DMS 273 (cell line): ENCODE data around the gene PSTPIP1.
A peak's percentile ranks its signal among the peaks of the same experiment; 100 is the strongest.

ENCODE experiments used
- DNase-seq: peaks from one replicate; lab custom pipeline; 2025; ENCODE audit not compliant: unreplicated experiment; lab: John Stamatoyannopoulos, UW

Gene PSTPIP1

DNA sequence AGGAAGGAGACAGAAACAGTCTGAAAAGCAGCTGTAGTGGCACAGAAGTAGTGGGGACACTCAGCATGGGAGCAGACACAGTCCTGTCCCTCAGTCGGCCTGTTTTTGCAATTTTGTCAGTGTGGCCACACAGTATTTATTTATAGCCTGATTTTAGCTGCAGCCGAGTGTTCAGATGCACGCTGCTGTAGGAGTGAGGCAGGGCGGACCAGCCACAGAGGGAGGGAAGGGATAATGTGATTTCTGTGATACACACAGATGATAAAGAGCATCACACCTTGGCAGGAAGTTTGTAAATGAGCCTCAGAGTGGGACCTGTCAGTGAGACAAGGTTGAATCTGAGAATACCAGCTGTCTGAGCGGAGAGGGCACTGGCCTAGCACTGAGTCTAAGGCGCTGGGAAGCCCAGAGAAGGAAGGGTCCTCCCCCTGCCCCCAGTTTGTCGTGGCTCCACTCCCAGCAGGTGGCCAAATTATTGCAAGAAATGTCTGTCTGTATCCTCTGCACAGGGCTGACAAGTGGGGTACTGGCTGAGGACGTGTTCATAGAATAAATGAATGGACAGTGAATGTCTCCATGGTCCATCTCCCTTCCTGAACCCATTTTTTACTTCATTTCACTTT lies 3.8 kb downstream of the PSTPIP1 start:
- no peak for DNase-seq

DNA sequence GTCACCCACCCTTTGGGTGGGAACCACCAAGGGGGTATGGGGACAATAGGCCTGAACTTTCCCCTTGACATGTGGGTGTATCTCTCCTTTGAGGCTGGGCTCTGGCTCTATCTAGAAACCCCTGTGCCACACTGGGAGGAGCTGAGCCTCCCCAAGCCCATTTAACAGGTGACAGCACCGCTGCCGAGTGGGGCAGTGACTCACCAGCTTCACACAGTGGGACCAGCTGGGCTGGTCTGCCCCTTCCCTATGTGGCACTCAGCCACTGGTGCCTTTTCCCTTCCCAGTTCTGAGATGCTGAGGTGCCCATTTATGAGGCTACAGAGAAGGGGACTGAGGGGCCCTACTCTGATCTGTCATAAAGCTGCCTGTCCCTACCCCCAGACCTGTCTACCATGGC lies 5.1 kb downstream of the PSTPIP1 start:
- DNase-seq, result no peak

DNA sequence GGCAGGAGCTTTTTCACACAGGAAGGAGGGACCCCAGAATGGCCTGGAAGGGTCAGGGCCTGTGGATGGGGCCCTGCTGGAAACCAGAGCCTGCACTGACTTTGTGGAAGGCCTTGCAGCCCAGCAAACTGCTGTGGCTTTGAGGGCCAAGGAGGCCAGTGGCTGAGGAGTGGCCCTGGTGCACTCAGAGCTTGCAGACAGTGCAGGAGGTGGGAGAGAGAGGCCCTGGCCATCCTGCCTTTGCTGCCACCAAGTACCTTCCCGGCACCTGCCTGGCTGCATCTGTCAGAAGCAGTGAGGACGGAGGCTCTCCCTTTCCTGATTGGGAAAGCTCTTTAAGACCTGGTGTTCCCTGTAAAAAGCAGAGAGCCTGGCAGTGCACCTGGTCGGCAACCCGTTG lies 6.4 kb downstream of the PSTPIP1 start:
- DNase-seq, result no peak

DNA sequence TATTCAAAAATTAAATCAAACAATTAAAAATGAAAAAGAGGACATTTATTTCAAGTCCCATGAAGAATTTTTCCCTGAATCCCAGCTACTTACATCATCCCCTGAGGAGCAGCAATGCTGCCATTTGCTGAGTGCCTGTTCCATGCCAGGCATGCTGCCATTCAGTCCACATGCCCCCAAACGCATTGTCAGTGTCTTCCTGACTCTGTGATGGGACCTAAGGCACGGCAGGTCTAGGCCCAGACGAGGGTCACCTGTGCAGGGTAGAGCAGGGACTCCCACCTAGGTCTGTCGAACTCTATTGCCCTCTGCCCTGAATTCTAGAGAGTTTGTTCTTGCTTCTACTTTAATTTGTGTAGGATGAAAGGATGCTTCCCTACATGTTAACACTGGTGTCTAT lies 7.0 kb downstream of the PSTPIP1 start:
- DNase-seq, result no peak

DNA sequence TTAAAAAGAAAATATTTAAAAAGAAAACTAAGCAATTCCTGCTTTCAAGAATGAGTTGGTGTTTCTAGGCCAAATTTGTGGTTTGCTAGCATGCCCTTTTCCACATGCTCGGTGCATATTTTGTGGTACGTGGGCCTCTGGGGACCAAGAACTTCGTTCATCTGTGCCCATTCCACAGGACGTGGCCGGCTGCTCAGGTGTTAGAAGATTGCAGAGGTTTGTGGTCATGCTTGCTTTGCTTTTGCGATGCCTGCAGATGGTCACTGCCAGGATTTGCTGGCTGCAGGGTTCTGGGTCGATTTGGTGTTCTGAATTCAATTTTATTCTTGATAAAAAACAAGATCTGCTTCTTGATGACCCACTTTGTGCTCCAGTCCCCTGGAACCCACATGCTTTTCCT lies 7.5 kb downstream of the PSTPIP1 start:
- DNase-seq, result no peak

DNA sequence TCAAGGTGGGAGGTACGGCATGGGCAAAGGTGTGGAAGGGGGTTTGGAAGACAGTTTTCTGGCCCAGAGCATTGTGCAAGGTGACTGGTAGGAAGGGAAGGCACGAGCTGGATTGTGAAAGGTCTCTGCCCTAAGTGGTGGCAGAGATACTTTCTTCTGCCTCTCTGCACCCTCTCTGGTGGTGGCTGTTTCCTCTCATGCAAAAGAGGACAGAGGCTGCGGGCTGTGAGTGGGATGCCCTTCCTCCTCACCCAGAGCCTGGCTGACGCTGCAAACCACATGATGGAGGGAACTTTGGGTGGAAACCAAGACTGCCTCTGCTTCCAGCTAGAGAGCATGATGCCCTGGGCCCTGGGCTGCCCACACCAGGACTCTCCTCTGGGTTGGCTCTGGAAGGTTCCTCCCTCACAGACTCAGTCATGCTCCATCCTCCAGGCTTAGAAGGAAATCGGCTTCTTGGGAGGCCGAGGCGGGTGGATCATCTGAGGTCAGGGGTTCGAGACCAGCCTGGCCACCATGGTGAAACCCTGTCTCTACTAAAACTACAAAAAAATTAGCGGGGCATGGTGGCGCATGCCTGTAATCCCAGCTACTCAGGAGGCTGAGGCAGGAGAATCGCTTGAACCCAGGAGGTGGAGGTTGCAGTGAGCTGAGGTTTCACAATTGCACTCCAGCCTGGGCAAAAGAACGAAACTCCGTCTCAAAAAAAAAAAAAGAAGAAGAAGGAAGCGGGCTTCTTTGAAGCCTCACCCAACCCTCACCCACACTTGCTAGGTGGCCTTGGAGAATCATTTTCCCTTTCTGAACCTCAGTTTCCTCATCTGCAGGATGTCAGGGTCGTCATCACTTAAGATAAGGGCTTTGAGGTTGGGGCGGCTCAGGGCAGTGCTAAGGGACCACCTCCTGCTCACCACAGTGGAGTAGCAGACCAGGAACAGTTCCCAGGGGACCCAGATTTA lies 8.3 kb downstream of the PSTPIP1 start:
- no peak for DNase-seq

DNA sequence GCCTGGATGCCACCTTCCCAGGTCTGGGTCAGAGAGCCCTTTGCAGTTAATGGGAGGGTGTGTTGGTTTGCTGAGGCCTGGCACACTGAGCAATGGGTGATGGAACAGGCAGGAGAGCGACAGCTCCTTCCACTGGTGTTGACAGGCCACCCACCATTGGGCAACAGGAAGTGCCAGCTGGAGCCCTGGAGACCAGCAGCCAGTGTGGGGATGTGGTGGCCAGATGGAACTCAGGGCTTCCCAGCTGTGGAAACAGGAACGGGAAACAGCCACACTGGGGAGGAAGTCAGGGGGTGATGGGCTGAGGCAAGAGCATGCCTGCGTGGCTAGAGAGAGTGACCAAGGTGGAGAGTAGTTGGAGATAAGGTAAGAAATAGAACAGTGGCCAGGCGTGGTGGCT lies 9.3 kb downstream of the PSTPIP1 start:
- DNase-seq, result peak; percentile 43

DNA sequence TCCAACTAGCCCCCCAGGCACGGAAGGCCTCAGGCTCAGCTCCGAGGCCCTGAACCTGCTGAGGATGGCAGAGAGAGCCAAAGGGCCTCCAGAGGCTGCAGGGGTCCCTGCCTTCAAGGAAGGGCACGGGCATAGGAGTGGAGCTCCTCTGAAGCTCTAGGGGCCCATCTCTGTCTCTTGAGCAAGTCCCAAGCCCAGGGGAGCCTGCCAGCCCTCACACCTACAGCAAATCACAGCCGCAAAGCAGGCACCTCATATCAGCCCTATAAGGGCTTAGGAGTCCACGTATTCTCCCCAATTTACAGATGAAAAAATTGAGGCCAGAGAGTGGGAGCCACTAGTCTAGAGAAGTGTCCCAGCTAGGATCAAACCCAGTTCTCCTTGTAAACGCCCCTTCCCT lies 14.2 kb downstream of the PSTPIP1 start:
- no peak for DNase-seq

DNA sequence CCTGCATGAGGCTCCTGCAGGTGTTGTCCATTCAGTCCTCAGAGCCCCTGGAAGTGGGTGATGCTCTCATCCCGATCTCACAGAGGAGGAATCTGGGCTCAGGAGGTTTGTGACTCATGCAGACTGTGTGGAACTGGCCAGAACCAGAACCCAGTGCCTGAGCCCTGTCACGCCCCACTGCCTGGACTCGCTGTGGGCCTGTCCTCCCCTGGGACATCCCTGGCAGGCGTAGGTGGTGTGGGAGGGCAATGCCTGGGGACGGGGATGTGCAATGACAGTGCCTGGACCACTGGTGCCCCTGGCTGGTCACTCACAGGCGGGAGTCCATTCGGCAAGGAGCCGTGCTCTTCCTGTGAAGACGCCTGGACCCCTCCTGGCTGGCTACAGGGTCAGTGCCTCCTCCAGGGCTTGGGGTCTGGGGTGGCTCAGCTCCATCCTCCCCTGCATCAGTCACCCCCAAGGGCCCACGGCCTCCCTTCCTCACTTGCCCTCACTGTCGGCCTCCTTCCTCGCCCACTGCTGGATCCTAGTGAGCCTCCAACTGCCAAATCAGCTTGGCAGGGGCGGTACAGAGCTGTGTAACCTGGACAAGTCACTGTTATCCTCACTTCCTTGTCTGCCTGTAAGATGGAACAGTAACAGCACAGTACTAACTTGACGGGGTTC lies 14.9 kb downstream of the PSTPIP1 start:
- no peak for DNase-seq

DNA sequence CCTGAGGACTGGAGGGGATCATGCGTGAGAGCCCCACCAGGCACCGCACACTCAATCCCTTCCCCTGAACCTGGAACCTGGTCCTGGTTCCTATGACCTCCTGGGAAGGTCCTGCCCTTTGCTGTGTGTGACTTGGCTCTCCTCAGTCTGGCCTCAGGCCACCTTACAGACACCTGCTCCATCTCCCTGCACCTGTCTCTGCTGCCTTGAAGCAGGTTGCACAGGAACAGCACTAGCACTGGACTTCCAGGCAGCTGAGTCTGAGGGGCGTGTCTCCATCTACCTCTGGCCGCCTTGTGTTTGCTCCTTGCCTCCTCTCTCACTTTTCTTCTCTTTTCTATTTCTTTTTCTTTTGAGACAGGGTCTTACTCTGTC lies 15.4 kb downstream of the PSTPIP1 start:
- DNase-seq, result no peak

DNA sequence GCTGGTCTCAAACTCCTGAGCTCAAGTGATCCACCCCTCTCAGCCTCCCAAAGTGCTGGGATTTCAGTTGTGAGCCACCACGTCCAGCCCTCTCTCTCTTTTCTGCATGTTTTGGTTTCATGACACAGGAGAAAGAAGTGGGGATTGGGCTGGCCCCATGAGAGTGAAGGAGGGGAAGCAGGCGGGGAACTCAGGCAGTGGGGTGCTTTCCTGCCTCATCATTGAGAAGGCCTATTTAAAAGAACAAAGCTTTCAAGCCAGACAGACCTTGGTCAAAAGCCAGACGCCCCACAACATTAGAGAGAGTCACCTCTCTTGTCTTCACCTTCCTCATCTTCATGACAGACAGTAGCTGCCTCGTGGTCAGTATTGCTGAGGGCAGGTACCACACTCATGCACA lies 15.9 kb downstream of the PSTPIP1 start:
- no peak for DNase-seq

DNA sequence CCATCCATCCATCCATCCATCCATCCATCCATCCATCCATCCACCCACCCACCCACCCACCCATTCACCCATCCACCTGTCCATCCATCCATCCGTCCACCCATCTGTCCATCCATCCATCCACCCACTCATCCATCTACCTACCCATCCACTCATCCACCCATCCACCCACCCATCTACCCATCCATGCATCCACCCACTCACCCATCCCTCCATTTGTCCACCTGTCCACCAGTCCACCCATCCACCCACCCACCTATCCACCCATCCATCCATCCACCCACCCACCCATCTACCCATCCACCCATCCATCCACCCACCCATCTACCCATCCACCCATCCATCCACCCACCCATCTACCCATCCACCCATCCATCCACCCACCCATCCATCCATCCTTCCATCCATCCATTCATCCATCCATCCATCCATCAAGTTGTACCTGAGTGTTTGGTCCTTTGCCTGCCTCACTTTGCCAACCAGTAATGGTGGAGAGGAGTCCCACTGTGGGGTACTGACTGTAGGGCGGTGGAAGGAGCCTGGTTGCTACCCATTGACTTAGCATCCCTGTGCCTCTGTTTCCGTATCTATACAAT lies 17.3 kb downstream of the PSTPIP1 start:
- DNase-seq, result no peak

DNA sequence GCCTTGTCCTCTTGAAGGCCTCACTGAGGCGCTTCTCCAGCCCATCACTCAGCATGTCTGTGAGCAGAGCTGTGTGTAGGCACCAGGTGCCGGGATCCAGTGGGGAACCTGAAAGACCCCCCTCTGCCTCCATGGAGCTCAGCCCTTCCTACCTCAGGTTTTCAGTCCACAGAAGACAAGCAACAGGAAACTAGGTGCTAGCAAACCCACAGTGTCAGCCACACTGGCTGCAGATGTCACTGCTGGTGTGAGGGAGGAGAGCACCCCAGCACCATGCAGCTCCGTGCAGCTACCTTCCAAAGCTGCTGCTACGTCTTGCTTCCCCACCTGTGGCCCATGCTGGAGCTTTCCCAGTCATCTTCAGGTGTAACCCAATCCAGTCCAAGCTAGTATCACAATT lies 17.9 kb downstream of the PSTPIP1 start:
- DNase-seq, result no peak

DNA sequence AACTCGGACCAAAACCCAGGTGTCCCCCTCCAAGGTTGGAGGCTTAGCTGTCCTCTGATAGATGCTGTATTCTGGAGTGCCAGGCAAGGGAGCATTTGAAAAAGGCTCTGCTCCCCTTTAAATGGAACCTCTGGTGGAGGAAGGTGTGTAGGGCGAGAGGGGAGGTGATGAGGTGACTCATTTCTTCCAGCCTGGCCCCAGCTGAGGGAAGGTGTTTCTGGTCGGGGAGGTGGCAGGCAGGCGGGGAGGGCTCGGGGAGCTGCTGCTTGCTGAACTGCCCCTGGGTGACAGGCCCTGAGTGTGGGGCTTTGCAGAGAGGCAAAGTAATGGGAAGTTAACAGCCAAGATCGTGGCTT lies 18.8 kb downstream of the PSTPIP1 start:
- DNase-seq, result no peak

DNA sequence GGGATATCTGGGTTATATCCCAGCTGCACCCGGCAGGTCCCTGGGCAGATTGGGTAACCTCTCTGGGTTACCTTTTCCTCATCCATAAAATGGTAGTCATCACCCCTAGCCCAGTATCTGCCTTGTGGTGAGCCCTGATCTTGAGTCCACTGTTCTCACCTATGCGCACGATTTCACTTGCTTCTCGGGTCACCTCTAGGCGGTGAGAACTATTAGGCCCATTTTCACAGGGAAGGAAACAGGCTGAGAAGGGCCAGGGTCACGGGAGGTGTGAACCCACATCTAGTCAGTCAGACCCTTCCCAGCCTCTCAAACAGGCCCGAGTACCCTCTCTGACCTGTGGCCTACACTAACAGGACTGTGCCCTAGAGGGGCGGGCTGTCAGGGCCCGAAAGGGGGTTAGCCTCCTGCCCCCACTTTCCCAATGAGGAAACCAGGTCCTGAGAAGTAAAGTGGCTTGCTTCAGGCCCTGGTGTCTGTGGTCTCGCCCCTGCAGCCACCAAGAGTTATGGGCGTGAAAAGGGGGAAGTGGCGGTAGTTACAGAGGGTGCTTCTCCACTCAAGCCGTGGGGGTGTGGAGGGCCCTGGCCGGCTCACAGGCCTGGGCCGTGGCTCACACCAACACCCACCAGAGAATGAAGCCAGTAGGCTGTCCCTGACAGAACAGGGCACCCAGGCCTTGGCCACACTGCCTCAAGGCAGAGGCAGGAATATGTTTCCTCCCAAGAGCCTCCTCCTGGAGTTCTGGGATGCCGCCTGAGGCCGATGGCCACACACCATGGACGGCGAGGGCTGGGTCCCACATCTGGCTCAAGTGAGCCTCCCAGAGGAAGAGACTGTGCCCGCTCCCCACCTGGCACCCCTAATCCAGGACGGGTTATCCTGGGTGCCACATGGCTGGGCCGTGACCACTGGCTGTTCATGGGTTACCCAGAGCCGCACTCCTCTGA lies 19.5 kb downstream of the PSTPIP1 start:
- no peak for DNase-seq

DNA sequence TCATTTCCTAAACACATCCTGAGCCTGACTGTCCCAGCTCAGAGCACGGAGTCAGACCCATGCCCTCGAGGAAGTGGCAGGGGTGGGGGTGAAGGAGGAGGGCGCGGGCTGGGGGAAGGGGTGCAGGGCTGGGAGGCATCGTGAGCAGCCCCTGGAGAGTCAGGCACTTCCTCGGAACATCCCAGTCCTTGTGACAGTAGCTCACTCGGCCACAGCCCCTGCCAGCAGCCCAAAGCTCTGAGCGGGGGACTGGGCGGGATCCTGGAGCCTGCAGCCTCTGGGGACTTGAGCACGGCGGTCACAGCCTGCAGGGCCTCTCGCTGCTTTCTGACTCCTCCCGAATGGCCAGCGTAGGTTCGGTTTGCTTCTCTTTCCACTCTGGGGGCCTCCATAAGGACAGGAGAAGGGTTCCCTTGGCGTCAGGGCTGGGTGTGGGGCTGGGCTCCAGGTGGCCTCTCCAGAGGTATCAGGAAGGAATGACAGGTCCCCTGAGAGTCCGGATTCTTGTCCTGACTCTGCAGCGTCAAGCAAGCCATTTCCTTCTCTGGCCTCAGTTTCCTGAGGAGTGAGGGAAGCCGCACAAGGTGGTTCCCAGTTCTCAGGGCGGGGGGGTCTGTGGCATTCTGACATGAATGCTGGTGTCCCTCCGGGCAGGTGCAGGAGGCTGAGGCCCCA lies 20.9 kb downstream of the PSTPIP1 start:
- DNase-seq, result no peak

DNA sequence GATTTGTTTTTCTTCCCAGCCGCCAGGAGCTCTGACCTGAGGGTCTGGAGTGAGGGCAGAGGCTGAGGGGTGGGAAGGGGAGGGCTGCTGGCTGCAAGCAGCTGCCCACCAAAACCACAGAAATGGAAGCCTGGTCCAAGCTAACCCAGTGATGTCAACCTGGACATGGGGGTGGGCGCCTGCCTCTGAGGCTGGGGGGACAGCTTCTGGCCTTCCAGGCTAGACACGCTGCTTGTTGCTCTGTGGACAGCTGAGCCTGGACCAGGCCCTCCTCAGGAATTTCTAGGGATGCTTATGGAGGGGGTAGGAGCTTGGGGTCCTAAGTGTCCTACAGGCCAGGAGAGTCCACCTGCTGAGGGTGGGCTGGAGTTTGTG lies 21.4 kb downstream of the PSTPIP1 start:
- DNase-seq, result no peak

DNA sequence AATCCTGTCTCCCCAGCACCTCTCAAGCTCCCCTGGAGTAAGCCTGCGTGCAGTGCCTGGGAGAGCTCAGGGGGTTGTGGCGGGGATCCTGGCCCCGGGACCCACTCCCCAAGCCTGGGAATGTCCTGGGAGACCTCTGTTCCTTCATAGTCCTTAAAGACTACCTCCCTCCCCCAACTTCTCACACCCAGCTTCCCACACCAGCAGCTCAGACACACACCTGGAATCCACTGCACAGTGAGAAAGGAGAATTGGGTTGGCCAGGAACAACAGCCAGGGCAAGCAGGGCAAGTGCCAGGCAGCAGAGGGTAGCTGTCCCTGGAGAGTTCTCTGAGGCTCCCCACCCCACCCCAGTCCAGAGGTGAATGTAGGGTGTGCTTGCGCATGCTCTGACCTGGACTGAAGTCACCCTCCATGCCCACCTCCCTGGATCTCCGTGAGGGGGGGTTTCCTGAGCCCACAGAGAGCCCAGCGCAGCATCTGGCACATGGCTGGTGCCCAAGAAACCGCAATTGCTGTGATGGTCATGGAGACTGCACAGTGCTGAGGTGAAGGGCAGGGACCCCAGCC lies 22.2 kb downstream of the PSTPIP1 start:
- no peak for DNase-seq

DNA sequence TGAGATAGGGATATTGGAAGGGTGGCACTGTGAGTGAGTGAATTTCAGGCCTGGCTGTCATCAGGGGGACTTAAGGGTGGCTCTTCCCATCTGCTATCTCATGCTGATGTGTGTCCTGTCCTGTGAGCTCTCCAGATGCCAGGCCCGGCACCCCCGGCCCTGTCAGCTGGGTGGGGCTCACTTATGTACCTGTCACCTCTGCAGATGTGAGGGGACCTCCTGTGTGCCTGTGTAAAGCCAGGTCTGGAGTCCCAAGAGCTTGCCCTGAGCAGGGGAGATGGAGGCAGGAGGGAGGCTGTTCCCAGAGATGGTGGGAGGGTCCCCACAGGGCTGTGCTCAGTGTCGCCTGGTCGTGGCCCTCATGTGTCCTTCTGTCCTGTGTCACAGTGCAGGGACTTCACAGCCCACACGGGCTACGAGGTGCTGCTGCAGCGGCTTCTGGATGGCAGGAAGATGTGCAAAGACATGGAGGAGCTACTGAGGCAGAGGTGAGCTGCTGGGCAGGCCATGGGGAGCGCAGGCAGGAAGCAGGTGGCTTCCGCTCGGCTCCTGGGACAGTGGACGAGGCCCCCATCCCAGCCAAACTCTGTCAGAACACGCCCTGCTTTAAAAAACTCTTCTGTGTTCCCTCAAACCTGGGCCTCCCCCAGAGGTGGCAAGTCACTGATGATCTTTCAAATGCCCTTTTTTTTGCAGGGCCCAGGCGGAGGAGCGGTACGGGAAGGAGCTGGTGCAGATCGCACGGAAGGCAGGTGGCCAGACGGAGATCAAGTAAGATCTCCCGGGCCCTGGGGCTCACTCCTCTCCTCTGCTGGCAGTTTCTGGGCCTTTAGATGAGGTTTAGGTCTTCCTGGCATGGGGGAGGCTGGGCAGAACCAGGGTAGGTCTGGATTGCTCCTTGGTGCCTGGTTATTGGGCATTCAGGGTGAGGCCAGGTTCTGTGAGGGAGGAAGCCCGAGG lies 23.1 kb downstream of the PSTPIP1 start:
- DNase-seq, result no peak
